ENCODE data around the gene PI16. TPM values are rescaled to one million over a fixed set of nuclear protein-coding genes. Genes with fewer than 3 reads are reported as not detected.
"Not testable (repeated sequence)": the region's sequence is repeated elsewhere in the genome, so short reads cannot be mapped to it uniquely, and the experiment has no call there.

The PI16 gene
- total RNA-seq, 1 donor from 2014 or later = not detected

DNA sequence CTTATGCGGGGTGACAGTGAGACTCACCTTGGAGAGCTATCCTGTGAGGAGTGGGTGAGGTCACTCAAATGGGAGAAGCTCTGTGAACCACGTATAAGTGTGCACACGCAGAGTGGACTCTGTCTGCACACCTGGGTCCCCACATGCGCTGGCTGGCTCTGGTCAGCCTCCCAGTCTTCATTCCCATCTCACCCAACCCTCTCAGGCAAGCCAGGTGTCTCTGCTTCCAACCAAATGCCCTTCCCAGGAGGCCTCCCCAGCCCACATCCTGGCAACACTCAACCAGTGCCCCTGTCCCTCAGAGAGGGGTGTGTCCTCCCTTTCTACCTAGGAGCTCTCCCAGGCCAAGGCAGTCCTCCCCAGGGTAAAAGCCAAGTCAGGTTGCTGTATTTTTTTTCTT is 8.0 kb upstream of the PI16 start:
- TF ChIP-seq, protein P1, sequence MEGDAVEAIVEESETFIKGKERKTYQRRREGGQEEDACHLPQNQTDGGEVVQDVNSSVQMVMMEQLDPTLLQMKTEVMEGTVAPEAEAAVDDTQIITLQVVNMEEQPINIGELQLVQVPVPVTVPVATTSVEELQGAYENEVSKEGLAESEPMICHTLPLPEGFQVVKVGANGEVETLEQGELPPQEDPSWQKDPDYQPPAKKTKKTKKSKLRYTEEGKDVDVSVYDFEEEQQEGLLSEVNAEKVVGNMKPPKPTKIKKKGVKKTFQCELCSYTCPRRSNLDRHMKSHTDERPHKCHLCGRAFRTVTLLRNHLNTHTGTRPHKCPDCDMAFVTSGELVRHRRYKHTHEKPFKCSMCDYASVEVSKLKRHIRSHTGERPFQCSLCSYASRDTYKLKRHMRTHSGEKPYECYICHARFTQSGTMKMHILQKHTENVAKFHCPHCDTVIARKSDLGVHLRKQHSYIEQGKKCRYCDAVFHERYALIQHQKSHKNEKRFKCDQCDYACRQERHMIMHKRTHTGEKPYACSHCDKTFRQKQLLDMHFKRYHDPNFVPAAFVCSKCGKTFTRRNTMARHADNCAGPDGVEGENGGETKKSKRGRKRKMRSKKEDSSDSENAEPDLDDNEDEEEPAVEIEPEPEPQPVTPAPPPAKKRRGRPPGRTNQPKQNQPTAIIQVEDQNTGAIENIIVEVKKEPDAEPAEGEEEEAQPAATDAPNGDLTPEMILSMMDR (conservative IDR thresholded peaks at IDR 0.05; ENCODE audit: low read depth, low read length) = no peak
- no peak for DNase-seq (ENCODE audit: low read depth)
- no peak overlapping the region for H3K4me3 ChIP-seq (ENCODE audit: low read depth, low read length)

DNA sequence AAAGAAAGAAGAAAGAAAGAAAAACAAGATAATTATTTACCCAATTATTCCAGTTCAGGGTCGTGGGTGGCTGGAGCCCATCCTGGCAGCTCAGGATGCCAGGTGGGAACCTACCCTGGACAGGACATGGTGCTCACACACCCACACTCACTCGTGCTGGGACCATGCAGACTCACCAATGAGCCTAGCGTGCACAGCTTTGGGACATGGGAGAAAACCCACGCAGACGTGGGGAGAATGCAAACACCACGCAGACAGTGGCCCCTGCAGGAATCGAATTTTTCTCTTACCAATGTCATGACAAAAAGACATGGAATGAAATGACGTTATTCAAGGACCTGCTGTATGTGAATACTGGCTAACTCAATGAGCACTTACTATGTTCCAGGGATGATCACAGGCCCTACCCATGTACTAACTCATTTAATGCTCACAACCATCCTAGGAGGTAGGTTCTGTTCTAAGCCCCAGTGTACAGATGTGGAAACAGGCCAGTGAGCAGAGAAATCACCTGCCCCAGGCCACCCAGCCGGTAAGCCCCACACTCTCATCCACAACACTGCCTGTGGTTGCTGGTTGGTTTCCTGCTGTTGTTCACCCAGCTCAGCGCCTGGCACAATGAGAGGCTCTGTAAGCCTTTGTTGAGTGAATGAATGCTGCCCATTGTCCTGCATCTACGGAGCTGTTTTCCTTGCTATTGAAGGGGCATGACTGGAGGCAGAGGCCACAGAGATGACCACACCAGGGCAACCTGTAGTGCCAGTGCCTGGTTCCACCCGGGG is 6.8 kb upstream of the PI16 start:
- DNase-seq (ENCODE audit: low read depth) = no peak
- TF ChIP-seq, protein P1 (conservative IDR thresholded peaks at IDR 0.05; ENCODE audit: low read depth, low read length) = no peak
- H3K4me3 ChIP-seq (ENCODE audit: low read depth, low read length) = no peak overlapping the region

DNA sequence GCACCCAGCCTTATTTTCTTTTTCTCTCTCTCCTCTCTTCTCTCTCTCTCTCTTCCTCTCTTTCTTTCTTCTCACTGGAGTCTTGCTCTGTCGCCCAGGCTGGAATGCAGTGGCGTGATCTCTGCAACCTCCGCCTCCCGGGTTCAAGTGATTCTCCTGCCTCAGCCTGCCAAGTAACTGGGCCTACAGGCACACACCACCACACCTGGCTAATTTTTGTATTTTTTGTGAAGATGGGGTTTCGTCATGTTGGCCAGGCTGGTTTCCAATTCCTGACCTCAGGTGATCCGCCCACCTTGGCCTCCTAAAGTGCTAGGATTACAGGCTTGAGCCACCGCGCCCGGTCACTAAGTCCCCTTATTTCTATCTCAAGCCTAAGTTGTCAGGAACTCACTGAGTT is 5.5 kb upstream of the PI16 start:
- DNase-seq (ENCODE audit: low read depth); H3K4me3 ChIP-seq (ENCODE audit: low read depth, low read length): not testable (repeated sequence)

DNA sequence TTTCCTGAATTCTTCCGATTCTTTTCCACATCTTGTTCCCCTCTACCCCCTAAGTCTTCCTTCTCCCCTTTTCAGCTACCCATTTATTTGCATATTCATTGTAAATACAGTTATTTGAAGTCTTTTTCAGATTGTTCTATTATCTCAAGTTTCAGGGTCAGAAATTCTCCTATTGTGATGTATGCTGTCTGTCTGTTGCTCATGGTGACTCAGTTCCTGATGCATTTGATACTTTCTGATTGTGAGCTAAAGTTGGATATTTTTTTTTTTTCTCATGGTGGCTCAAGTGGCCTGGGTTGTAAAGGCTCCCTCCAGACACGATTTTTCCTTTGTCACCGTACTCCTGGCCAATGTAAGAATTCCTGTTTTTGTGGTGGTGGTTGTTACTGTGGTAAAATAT is 4.9 kb upstream of the PI16 start:
- TF ChIP-seq, protein P1 (conservative IDR thresholded peaks at IDR 0.05; ENCODE audit: low read depth, low read length) = no peak
- no peak for DNase-seq (ENCODE audit: low read depth)
- H3K4me3 ChIP-seq (ENCODE audit: low read depth, low read length) = no peak overlapping the region

DNA sequence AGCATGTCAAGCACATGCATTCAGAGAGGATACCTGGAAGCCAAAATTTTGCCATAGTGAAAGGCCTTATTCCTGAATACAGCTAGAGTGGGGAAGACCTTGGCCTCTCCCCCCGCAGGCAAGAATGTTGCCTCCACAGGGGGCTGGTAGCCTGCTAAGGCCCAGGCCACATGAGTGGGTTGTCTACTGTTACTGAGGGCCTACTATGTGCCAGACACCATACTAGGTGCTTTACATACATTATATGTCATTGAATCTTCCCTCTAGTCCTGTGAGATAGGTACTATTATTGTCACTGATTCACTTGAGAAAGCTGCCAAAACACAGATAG is 642 bp upstream of the PI16 start:
- no peak for DNase-seq (ENCODE audit: low read depth)
- TF ChIP-seq, protein P1 (conservative IDR thresholded peaks at IDR 0.05; ENCODE audit: low read depth, low read length) = no peak
- no peak overlapping the region for H3K4me3 ChIP-seq (ENCODE audit: low read depth, low read length)

DNA sequence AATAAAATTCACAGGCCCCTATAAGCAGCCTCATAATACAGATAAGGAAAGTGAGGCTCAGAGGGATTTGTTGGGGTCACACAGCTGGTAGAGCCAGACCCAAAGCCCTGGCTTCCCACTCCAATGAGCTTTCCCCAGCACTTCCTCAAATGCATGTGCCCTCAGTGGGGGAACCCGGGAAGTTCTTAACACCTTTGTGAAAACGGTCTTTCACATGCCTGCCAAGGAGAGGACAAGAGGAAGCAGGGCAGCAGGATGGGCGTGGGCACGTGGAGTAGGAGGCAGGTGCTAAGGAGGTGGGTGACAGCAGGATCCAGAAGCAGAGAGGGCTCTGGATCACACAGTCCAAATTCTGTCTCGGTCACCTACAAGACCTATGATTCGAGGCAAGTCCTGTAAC is 598 bp downstream of the PI16 start:
- TF ChIP-seq, protein P1 (conservative IDR thresholded peaks at IDR 0.05; ENCODE audit: low read depth, low read length) = no peak
- DNase-seq (ENCODE audit: low read depth) = no peak

DNA sequence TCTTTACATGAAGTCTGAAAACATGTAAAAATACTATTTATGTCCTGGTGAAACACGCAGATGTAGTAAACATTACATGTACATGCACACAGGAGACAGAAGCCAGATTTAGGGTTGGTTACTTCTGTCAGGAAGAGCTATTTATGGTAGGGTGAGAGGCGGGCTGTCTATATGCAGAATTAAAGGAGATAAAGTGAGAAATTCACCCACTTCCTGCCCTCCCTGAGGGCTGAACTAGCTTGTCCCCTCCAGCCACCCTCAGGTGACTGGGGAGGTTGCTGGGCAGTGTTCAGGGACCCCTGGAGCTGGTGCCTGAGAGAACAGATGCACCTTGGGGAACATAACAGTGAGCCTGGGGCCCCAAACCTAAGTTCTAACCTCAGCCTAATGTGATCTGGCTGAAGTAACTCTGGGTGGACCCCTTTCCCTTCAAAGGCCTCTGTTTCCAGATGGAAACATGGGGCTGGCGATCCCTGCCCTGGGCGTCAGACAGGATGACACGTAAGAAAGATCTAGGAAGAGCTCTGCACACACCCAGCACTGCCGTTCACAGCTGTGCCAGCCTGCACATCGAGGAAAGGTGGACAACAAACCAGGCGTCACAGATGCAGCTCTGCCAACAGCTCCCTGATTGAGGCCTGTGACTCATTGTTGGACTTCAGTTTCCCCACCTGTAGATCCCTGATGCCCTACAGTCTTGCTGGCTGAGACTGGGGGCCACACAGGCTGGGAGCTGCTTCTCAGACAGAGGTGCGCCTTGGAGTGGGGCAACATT is 1.3 kb downstream of the PI16 start:
- no peak overlapping the region for H3K4me3 ChIP-seq (ENCODE audit: low read depth, low read length)
- no peak for DNase-seq (ENCODE audit: low read depth)
- TF ChIP-seq, protein P1 (conservative IDR thresholded peaks at IDR 0.05; ENCODE audit: low read depth, low read length) = no peak

More for the DNA sequence above, 598 bp downstream of the PI16 start:
- H3K4me3 ChIP-seq (ENCODE audit: low read depth, low read length) = no peak overlapping the region

Data from epithelial cell of proximal tubule (primary cell).